A673 (cell line): Measurements from ENCODE around the gene BTRC. TPM values are rescaled to one million over a fixed set of nuclear protein-coding genes. Genes with fewer than 3 reads are reported as not detected.

ENCODE experiments used
- BruUV-seq: library from RNA; stranded (reverse); fragments of 400-500 nt; replicated peaks from 2 replicates; lab custom pipeline; 2021; lab: Mats Ljungman, UMichigan
- CTCF ChIA-PET: fragments of 300-600 bp; sonication (Branson Sonifier 250); formaldehyde crosslinking; loops from one replicate; lab custom pipeline; 2022; ENCODE audit warnings: antibody characterized with exemption; lab: Charles Lee
- POLR2A ChIA-PET: fragments of 300-600 bp; sonication (Branson Sonifier 250); formaldehyde crosslinking; loops from one replicate; lab custom pipeline; 2022; ENCODE audit warnings: antibody characterized with exemption; ENCODE audit not compliant: low non-redundant PET; lab: Charles Lee
- DNase-seq: peaks from one replicate; pipeline ENCODE4 v3.0.0-alpha.2; 2015; ENCODE audit warnings: low spot score
- H3K27ac ChIP-seq: fragments of 200-600 bp; sonication (generic); 2 replicates; pipeline ENCODE4 v1.5.1; 2016; ENCODE audit warnings: mixed run types, low read depth, mild to moderate bottlenecking, mixed read lengths, antibody characterized with exemption, low read length; ENCODE audit not compliant: poor library complexity, severe bottlenecking
- H3K27me3 ChIP-seq: fragments of 200-600 bp; sonication (generic); replicated peaks from 2 replicates; pipeline ENCODE4 v1.6.1; 2017; ENCODE audit warnings: mixed run types, low read depth, mild to moderate bottlenecking, mixed read lengths, antibody characterized with exemption, low read length; ENCODE audit not compliant: insufficient read depth, poor library complexity
- H3K36me3 ChIP-seq: fragments of 200-600 bp; sonication (generic); 2 replicates; pipeline ENCODE4 v1.6.1; 2016; ENCODE audit warnings: mixed run types, mild to moderate bottlenecking, mixed read lengths, antibody characterized with exemption, low read length; ENCODE audit not compliant: insufficient read depth, poor library complexity, severe bottlenecking
- H3K4me1 ChIP-seq: fragments of 200-600 bp; sonication (generic); 2 replicates; pipeline ENCODE4 v1.6.1; 2017; ENCODE audit warnings: mixed run types, mild to moderate bottlenecking, mixed read lengths, antibody characterized with exemption, low read length; ENCODE audit not compliant: insufficient read depth, poor library complexity, severe bottlenecking
- H3K4me3 ChIP-seq: fragments of 200-600 bp; sonication (generic); 2 replicates; pipeline ENCODE4 v1.5.1; 2016; ENCODE audit warnings: low read depth, mixed run types, mild to moderate bottlenecking, mixed read lengths, low read length; ENCODE audit not compliant: poor library complexity, severe bottlenecking
- H3K9me3 ChIP-seq: fragments of 200-600 bp; sonication (generic); 2 replicates; pipeline ENCODE4 v1.6.1; 2016; ENCODE audit warnings: mixed run types, low read depth, mild to moderate bottlenecking, mixed read lengths, antibody characterized with exemption, low read length; ENCODE audit not compliant: poor library complexity, severe bottlenecking
- CTCF ChIP-seq: fragments of 300-800, 200-600 bp; sonication (generic); conservative IDR thresholded peaks from 2 replicates; pipeline ENCODE4 v1.5.1; 2017; ENCODE audit warnings: low read depth, mild to moderate bottlenecking, antibody characterized with exemption, low read length, moderate library complexity, mixed read lengths
- EZH2 ChIP-seq: fragments of 200-600 bp; sonication (generic); IDR thresholded peaks from 2 replicates; pipeline ENCODE4 v1.6.1; 2017; ENCODE audit warnings: borderline replicate concordance, low read depth, mild to moderate bottlenecking, mixed read lengths, antibody characterized with exemption, low read length; ENCODE audit not compliant: poor library complexity, severe bottlenecking
- intact Hi-C: fragments of 100-400 bp; cut with micrococcal nuclease; formaldehyde crosslinking; loops from one replicate; pipeline ENCODE4 v1.10.0; 2022; ENCODE audit not compliant: unreplicated experiment
- total RNA-seq: library from RNA; stranded (reverse); gene quantifications from 2 replicates; pipeline ENCODE4 v1.2.3, GENCODE V29; 2021

The BTRC gene
- total RNA-seq, 1 experiment from 2014 or later: 22.6 TPM

GRCh38 chr10:101506829-101507661, 153.1 kb downstream of the BTRC start:
- POLR2A ChIA-PET: no interaction called here
- TF ChIP-seq EZH2: no peak
- TF ChIP-seq CTCF: no peak
- H3K4me3 ChIP-seq: no peak overlapping the region
- no peaks in the 10 kb centered on the region for H3K36me3 ChIP-seq
- H3K27me3 ChIP-seq: no peaks in the 10 kb centered on the region
- CTCF ChIA-PET: no interaction called here
- no peak overlapping the region for H3K27ac ChIP-seq
- no peaks in the 10 kb centered on the region for H3K9me3 ChIP-seq
- no TSS peak for BruUV-seq
- intact Hi-C loops: no loop called here
- no peak for DNase-seq
- H3K4me1 ChIP-seq: peaks cover 13% of the 10 kb centered on the region

GRCh38 chr10:101507828-101508227, 153.9 kb downstream of the BTRC start:
- POLR2A ChIA-PET: no interaction called here
- H3K36me3 ChIP-seq: no peaks in the 10 kb centered on the region
- no peaks in the 10 kb centered on the region for H3K9me3 ChIP-seq
- H3K27ac ChIP-seq: no peak overlapping the region
- CTCF ChIA-PET: interaction anchor here (0.6 kb wide), 1 partner anchor 66 kb away, joined by 3 read pairs; no protein-coding TSS in a partner anchor
- H3K4me3 ChIP-seq: no peak overlapping the region
- TF ChIP-seq CTCF: no peak
- TF ChIP-seq EZH2: no peak
- no peaks in the 10 kb centered on the region for H3K27me3 ChIP-seq
- peaks cover 13% of the 10 kb centered on the region for H3K4me1 ChIP-seq
- no peak for DNase-seq
- intact Hi-C loops: no loop called here
- BruUV-seq: no TSS peak

- POLR2A ChIA-PET: no interaction called here
- no peaks in the 10 kb centered on the region for H3K36me3 ChIP-seq
- CTCF ChIA-PET: no interaction called here
- no peak for TF ChIP-seq CTCF
- TF ChIP-seq EZH2: no peak
- intact Hi-C loops: no loop called here
- no peak overlapping the region for H3K27ac ChIP-seq
- H3K27me3 ChIP-seq: no peaks in the 10 kb centered on the region
- peaks cover 9% of the 10 kb centered on the region for H3K9me3 ChIP-seq
- no peak overlapping the region for H3K4me3 ChIP-seq
- H3K4me1 ChIP-seq: peaks cover 11% of the 10 kb centered on the region
- no TSS peak for BruUV-seq
- no peak for DNase-seq
Measured at GRCh38 chr10:101511938-101512337, 158.0 kb downstream of the BTRC start.
